ENCODE measurements around the gene PTPRE. TPM values are rescaled to one million over a fixed set of nuclear protein-coding genes. Genes with fewer than 3 reads are reported as not detected.

PTPRE gene
- total RNA-seq, 1 donor from 2014 or later, result 0.21 TPM

DNA sequence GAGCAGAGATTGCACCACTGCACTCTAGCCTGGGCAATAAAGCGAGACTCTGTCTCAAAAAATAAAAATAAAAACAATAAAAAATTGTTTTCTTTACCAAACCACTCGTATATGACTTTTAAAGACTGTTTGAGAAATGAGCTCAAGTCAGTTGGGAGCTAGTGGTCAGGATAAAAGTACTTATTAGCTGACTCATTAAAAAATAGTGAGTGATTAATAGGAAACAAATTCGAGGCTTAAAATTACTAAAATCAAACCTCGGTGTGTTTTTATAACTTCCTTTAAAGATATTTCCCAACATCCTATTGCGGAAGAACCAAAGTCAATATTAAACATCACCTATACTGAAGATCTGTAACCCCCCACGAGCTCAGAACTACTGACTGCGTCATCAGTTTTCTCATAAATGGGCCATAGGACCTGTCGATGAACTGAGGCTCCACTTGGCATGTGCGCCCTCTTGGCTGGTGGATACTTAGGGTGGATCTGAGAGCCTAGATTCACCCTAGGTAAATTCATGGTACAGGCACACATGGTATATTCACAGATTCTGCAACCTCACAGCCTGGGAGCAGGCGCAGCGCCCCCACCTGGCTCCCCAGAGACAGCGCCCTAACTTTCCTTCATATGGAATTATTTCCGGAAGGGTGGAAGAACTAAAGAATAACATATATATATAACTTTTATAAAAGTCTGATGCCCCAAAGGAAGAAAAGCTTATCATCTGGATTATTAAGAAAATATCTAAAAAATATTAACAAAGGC is 210.1 kb downstream of the PTPRE start:
- peaks cover 20% of the 10 kb centered on the region for H3K36me3 ChIP-seq
- Mint-ChIP-seq H3K4me1 (no peaks in the 10 kb centered on the region), H3K27ac (no peak overlapping the region), H3K9me3 (no peaks in the 10 kb centered on the region), H3K4me3 (no peak overlapping the region), H3K36me3 (peaks cover 45% of the 10 kb centered on the region), H3K27me3 (ENCODE audit: insufficient read depth, low read depth) (no peaks in the 10 kb centered on the region)
- H3K4me1 ChIP-seq, result no peaks in the 10 kb centered on the region
- no peak overlapping the region for H3K27ac ChIP-seq
- no peaks in the 10 kb centered on the region for H3K27me3 ChIP-seq
- H3F3A ChIP-seq (ENCODE audit: low read depth), result no peaks in the 10 kb centered on the region
- peaks cover 34% of the 10 kb centered on the region for H3K79me2 ChIP-seq (ENCODE audit: low read depth)
- no peak overlapping the region for H2AFZ ChIP-seq (replicated peaks)
- H3K9me3 ChIP-seq (ENCODE audit: low read depth), result no peaks in the 10 kb centered on the region
- no peak overlapping the region for H3K9ac ChIP-seq
- DNase-seq (ENCODE audit: low spot score), result no peak
- TF ChIP-seq, protein P1, sequence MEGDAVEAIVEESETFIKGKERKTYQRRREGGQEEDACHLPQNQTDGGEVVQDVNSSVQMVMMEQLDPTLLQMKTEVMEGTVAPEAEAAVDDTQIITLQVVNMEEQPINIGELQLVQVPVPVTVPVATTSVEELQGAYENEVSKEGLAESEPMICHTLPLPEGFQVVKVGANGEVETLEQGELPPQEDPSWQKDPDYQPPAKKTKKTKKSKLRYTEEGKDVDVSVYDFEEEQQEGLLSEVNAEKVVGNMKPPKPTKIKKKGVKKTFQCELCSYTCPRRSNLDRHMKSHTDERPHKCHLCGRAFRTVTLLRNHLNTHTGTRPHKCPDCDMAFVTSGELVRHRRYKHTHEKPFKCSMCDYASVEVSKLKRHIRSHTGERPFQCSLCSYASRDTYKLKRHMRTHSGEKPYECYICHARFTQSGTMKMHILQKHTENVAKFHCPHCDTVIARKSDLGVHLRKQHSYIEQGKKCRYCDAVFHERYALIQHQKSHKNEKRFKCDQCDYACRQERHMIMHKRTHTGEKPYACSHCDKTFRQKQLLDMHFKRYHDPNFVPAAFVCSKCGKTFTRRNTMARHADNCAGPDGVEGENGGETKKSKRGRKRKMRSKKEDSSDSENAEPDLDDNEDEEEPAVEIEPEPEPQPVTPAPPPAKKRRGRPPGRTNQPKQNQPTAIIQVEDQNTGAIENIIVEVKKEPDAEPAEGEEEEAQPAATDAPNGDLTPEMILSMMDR (IDR thresholded peaks at IDR 0.05), result peak; percentile 66
- TF ChIP-seq EZH2 (IDR thresholded peaks at IDR 0.05), result no peak
- H3K4me3 ChIP-seq, result no peak overlapping the region
- H3K4me2 ChIP-seq, result no peak overlapping the region
- H4K20me1 ChIP-seq (ENCODE audit: low read depth), result peaks cover 54% of the 10 kb centered on the region

DNA sequence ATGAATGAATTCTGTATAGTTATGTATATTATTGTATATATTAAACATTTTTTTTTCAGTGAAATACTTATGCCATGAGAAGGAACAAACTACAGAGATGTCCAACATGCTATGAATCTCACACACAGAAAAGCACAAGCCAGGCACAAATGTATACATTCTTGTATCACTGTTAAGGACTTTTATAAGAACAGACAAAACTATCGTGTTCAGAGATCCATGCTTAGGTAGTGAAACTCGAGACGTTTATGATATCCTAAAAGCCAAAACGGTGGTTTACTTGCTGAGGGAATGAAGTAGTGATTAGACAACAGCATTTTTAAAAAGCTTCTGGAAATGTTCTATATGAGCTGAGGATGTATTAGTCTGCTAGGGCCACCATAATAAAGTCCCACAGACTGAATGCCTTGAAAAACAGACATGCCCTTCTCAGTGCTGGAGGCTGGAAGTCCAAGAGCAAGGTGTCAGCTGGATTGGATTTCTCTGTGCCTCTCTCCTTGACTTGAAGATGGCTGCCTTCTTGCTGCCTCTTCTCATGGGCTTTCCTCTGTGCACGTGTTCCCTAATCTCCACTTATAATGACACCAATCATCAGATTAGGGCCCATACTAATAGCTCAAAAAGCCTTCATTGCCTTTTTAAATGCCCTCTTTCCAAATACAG is 215.0 kb downstream of the PTPRE start:
- peaks cover 41% of the 10 kb centered on the region for H3K36me3 Mint-ChIP-seq
- H3F3A ChIP-seq (ENCODE audit: low read depth), result peaks cover 6% of the 10 kb centered on the region
- H3K9me3 ChIP-seq (ENCODE audit: low read depth), result no peaks in the 10 kb centered on the region
- no peak overlapping the region for H3K27ac Mint-ChIP-seq
- H4K20me1 ChIP-seq (ENCODE audit: low read depth), result peaks cover 68% of the 10 kb centered on the region
- H3K9me3 Mint-ChIP-seq, result no peaks in the 10 kb centered on the region
- TF ChIP-seq EZH2phosphoT487 (IDR thresholded peaks at IDR 0.05), result no peak
- TF ChIP-seq, protein P1 (IDR thresholded peaks at IDR 0.05), result no peak
- no peak for TF ChIP-seq EZH2 (IDR thresholded peaks at IDR 0.05)
- no peak overlapping the region for H3K4me2 ChIP-seq
- H3K36me3 ChIP-seq, result peaks cover 20% of the 10 kb centered on the region
- H3K4me1 Mint-ChIP-seq, result peaks cover 30% of the 10 kb centered on the region
- no peak overlapping the region for H3K27ac ChIP-seq
- H2AFZ ChIP-seq (replicated peaks), result no peak overlapping the region
- no peak overlapping the region for H3K9ac ChIP-seq
- peaks cover 75% of the 10 kb centered on the region for H3K79me2 ChIP-seq (ENCODE audit: low read depth)
- H3K4me3 ChIP-seq, result no peak overlapping the region
- DNase-seq (ENCODE audit: low spot score), result no peak
- H3K4me3 Mint-ChIP-seq, result no peak overlapping the region
- H3K4me1 ChIP-seq, result peaks cover 27% of the 10 kb centered on the region
- H3K27me3 Mint-ChIP-seq (ENCODE audit: insufficient read depth, low read depth), result peaks cover 2% of the 10 kb centered on the region
- no peaks in the 10 kb centered on the region for H3K27me3 ChIP-seq

DNA sequence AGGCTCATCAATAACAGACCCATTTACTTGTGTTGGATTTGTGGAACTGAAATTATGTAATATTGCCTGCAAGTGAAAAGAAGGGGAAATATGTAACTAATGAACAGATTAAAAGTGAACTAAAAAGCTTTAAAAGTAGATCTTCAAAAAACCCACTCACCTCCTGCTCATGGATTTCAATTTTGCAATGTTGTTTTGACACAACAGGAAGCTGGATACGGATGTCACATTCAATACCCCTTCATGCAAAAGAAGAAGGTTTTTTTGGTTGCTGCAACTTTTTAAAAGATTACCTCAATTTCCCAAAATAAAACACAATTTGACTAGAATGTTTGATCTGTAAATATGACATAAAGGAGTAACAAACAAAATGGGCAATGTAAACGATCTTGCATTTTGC is 216.0 kb downstream of the PTPRE start:
- H2AFZ ChIP-seq (replicated peaks), result no peak overlapping the region
- peaks cover 59% of the 10 kb centered on the region for H4K20me1 ChIP-seq (ENCODE audit: low read depth)
- H3K9me3 ChIP-seq (ENCODE audit: low read depth), result no peaks in the 10 kb centered on the region

More for the DNA sequence above, 216.0 kb downstream of the PTPRE start:
- DNase-seq (ENCODE audit: low spot score), result no peak
- peaks cover 8% of the 10 kb centered on the region for H3K27me3 ChIP-seq
- no peak overlapping the region for H3K4me3 ChIP-seq
- H3K4me1 ChIP-seq, result peaks cover 31% of the 10 kb centered on the region
- peaks cover 75% of the 10 kb centered on the region for H3K79me2 ChIP-seq (ENCODE audit: low read depth)
- H3K36me3 ChIP-seq, result peaks cover 20% of the 10 kb centered on the region
- no peak overlapping the region for H3K4me3 Mint-ChIP-seq
- TF ChIP-seq EZH2phosphoT487 (IDR thresholded peaks at IDR 0.05) (no peak), EZH2 (IDR thresholded peaks at IDR 0.05) (no peak)
- TF ChIP-seq, protein P1 (IDR thresholded peaks at IDR 0.05), result no peak
- peaks cover 34% of the 10 kb centered on the region for H3K4me1 Mint-ChIP-seq
- H3K9me3 Mint-ChIP-seq, result no peaks in the 10 kb centered on the region
- no peak overlapping the region for H3K27ac Mint-ChIP-seq
- H3K4me2 ChIP-seq, result no peak overlapping the region
- no peak overlapping the region for H3K9ac ChIP-seq
- H3F3A ChIP-seq (ENCODE audit: low read depth), result peaks cover 6% of the 10 kb centered on the region
- H3K27ac ChIP-seq, result no peak overlapping the region
- H3K27me3 Mint-ChIP-seq (ENCODE audit: insufficient read depth, low read depth), result peaks cover 2% of the 10 kb centered on the region
- peaks cover 39% of the 10 kb centered on the region for H3K36me3 Mint-ChIP-seq

Data from neural progenitor cell (in vitro differentiated cells).